NCI-H226 (cell line): Measurements from ENCODE around the gene CNTN5.
"Not testable (repeated sequence)": the region's sequence is repeated elsewhere in the genome, so short reads cannot be mapped to it uniquely, and the experiment has no call there.

ENCODE experiments used
- DNase-seq: peaks from one replicate; pipeline ENCODE4 v3.0.0-alpha.2; 2015

Gene CNTN5

DNA sequence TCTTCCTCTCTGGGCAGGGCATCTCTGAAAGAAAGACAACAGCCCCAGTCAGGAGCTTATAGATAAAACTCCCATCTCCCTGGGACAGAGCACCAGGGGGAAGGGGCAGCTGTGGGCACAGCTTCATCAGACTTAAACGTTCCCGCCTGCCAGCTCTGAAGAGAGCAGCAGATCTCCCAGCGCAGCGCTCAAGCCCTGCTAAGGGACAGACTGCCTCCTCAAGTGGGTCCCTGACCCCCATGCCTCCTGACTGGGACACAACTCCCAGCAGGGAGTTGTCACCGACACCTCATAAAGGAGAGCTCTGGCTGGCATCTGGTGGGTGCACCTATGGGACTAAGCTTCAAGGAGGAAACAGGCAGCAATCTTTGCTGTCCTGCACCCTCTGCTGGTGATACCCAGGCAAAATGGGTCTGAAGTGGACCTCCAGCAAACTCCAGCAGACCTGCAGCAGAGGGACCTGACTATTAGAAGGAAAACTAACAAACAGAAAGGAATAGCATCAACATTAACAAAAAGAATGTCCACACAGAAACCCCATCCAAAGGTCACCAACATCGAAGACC, 1236.6 kb downstream of the CNTN5 start:
- not testable (repeated sequence) for DNase-seq

DNA sequence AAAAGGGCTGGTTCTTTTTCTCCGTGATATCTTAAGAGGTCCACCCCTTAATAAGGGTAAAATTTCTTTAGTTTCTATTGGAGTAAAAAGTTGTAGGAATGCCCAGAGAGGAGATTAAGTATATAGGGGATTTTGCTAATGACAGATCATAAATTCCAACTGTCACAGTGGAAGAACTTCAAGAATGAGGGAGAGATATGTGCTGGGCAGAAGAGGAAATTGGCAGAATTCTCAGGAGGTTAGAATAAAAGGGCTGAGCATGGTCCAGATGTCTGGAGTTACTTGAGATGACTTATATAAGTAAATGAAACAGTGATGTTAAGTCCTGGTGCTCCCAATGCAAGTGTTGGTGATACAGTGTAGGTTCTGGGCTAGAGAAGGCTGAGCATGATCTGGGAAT, 1248.8 kb downstream of the CNTN5 start:
- peak; percentile 74 for DNase-seq

DNA sequence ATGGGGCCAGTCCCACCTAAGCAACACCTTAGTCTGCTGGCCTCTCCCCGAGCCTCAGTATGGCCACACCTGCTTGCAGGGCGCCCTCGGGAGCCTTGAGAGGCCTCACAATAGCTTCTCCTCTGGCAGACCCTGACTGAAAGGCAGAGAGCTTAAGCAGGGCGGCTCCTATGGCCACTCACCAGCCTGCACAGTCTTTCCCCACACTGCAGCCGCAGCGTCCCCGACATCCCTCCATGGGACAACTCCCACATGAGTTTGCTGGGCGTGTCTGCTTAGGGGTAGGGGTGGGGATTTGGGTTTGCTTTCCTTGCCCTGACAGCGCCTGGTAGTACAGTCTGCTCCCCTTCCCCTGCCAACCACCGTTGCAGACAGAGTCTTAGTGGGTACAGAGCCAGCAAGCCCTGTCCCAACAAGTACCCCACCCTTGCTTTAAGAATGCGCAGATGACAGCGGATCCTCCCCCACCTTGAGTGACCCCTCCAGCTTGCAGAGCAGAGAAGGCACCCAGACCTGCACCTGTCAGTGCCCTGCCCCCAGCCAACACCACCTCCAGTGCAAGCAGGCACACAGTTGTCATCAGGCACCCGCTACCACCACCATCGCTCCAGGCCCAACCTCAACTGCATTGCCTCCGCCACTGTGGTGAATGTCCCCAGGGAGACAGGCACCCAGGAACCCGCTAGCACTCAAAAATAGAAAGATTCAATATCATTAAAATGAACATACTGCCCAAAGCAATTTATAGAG, 1252.5 kb downstream of the CNTN5 start:
- no peak for DNase-seq

DNA sequence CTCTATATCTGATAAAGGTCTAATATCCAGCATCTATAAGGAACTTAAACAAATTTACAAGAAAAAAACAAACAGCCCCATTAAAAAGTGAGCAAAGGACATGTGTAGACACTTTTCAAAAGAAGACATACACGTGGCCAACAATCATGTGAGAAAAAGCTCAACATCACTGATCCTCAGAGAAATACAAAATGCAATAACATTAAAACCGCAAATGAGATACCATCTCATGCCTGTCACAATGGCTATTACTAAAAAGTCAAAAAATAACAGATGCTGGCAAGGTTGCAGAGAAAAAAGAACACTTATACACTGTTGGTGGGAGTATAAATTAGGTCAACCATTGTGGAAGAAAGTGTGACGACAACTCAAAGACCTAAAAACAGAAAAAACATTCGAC, 1253.7 kb downstream of the CNTN5 start:
- DNase-seq, result not testable (repeated sequence)

DNA sequence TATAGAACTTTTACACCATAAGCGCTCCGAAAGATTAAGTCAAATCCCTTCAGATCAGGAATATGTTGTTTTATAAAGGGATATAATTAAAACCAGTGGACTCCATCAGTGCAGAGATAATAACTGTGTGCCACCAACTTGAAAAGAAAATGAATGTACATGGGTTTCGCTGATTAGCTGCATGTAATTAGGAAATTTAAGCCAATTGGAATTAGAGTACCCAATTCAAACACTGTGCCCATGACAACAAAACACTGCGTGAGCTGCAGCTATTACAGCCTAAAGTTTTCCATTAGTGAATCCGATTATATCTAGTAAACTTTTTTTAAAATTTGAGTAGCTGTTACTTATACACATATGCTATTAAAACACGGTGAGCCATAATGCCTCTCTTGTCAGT, 1274.0 kb downstream of the CNTN5 start:
- DNase-seq, result no peak

DNA sequence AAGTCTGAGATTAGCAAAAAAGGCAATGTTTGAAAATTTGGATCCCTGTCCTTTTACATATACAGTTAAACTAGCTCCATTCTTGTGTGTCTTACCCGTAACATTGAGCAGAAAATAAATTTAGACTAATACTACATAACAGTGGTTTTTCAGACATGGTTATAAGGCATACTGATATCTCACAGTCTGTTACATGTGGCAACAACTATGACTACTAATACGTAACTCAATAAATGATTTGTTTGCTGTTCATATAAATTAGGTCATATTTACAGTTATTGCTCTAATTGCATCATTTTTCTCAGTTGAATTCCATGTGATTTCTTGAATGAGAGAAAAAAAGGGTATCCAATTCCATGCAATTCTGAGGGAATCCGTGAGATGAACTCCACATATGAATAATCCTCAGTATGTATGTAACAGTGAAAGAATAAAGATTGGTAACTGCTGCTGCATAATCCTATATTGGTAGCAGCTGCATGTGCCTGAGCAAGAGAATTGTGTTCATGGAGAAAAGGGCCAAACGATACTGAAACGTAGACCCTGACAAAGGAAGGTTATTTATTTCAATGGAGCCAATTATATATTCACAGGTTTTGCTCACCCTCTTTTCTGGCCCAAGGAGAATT, 1275.4 kb downstream of the CNTN5 start:
- no peak for DNase-seq

DNA sequence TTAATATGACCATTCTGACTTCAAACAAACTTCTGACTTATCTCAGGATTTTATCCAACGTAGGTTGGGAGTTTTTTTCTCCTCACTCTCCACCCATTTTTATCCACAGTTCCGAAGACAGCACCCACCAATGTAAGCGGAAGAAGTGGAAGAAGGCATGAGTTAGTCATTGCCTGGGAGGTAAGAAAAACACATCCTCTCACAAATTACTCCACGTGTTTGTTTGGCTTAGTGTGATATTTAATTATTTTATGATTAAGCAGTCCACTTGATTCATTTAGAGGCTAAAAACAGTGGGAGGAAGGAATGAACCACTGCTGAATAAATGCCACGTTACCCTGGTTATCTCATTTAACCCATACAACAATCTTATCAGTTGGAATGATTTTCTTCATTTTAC, 1276.8 kb downstream of the CNTN5 start:
- no peak for DNase-seq

DNA sequence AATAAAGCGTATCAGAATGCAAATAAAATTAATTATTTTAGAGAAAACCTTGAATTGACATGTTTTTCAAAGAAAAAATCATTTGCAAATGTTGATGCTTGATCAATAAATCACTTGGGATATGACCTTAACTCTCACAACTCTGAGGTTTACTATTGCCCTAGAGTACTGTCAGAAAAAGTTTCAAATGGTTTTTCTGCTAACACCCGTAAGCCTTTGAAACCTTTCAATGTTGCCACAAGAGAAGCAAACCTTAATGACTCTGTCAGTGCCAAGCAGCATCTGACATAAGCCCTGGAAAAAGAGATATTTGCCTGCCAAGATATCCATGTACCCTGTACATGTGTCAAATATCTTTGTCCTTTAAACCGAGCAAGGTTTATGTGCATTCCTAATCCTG, 1282.1 kb downstream of the CNTN5 start:
- no peak for DNase-seq

DNA sequence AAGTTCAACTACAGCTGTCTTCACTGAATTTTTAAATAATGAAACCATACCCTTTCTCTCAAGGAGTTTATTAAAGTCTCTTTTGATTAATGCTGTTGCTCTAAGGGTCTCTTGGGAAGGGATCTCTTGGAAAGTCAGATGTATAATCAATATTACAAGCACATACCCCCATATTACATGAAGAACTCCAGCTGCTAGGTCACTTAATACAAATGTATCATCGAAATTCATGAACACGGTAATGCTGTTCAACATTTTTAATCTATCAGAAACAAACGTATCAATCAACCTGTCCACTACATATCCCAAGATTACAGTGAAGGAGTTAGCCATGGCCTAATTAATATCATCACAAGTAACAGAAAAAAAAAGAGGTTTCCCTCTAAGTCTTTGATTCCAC, 1283.1 kb downstream of the CNTN5 start:
- DNase-seq, result no peak

DNA sequence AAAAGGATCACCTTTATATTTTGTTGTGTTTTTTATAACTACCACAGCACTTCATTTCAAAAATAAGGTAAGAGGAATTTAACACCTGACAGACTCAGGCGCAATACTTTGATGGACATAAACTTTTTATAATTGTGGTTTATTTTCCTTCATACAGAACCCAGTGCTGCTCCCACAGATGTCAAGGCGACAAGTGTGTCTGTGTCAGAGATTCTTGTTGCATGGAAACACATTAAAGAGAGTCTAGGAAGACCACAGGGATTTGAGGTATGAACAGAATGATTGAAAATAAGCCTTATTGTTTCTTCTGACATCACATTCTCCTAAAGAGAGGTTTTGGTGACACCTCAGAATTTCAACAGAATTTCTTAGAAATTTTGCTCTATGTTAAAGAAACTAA, 1287.5 kb downstream of the CNTN5 start:
- DNase-seq, result no peak

DNA sequence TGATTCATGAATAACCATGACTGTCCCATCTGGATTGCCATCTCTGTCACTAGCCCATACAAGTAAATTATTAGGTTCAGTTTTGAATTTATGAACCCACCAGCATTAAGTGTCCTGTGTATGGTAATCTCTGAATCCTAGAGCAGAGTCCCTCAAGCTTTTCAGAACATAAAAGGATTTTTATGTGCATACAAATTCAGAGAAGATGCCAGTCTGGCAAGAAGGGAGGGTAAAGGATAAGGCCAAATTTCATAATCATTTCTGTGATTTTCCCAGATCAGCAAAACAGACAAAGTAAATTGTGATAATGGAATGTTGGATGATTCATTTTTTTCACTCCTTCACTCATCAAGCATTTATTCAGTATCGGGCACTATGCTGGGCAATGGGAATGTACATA, 1295.2 kb downstream of the CNTN5 start:
- peak; percentile 16 for DNase-seq

DNA sequence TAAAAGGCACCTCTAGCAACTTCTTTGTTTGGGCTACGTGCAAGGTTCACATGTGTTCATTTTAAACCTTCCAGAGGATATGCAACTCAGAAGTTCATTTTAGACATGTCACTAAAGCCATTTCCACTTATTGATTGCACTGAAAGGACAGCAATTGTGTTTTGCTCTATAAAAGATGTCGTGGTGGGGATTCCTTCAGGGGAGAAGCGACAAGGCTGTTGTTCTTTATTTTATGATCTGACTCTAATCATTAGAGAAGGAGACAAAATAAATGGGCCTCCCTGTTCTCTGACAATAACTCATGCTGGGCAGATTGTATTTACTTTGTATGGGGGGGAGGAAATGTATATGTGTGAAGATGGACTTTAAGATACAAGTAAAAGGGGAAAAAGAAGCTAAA, 1296.2 kb downstream of the CNTN5 start:
- DNase-seq, result no peak

DNA sequence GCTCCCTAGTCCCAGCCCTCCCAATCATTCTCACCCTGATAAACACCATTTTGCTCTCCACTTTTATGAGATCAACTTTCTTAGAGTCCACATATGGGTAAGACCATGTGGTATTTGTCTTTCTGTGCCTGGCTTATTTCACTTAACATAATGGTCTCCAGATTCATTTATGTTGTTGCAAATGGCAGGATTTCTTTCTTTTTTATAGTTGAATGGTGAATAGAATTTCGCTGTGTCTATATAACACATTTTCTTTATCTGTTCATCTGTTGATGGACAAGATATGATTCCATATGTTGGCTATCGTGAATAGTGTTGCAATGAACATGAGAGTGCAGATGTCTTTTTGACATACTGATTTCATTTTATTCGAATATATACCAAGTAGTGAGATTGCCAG, 1298.9 kb downstream of the CNTN5 start:
- DNase-seq, result no peak

DNA sequence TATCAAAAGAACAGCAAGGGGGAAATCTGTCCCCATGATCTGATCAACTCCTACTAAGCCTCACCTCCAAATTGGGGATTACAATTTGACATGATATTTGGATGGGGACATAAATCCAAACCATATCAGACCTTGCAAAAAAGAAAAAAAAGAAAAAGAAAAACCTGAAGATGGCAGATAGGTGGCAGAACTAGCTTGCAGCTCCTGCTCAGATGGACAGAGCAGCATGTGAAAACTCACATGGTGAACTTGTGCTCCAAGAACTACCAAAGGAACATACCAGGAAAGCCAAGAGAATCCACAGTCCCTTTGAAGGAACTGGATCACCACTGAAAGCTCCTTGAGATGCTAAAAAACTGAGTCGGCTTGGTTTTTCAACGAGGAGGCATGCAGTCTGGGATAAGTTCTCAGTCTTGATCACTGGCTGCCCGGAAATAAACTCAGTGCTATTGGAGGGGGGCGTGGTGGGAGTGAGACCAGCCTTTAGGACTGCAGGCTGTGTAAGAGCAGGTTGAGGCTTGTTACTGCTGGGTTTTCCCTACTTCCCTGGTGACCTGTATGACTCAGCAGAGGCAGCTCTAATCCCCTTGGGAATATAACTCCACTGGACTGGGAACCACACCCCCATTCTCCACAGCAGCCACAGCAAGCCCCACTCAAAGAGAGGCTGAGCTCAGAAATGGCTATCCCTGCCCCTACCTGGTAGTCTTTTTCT, 1308.0 kb downstream of the CNTN5 start:
- DNase-seq, result peak; percentile 50

DNA sequence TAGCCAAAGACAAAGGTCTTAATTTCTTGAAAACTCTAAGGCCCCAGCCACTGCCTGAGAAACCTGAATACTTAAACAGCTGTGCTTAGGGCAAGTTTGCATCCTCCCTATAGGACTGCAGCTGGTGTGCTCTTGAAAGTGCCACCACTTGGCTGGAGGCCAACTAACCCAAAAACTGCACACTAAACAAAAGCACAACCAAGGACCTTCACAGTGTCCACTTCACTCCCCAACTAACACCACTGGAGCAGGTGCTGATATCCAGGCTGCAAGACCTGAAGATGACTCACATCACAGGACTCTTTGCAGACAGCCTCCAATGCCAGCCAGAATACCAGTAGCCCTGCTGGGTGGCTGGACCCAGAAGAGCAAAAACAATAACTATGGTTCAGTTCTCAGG, 1308.6 kb downstream of the CNTN5 start:
- no peak for DNase-seq

DNA sequence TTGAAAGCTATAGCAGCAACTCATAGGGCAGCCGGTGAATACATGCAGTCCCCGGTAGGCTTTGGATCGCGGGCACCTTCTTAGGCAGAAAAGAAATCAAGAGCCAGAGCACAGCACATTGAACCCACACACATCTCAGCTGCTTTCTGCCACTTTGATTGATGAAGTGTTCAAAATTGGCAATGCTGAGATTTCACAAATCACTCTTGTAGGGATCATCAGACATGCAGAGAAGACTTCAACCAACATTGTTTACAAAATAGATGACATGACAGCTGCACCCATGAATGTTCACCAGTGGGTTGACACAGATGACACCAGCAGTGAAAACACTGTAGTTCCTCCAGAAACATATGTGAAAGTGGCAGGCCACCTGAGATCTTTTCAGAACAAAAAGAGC, 1316.1 kb downstream of the CNTN5 start:
- DNase-seq, result no peak

DNA sequence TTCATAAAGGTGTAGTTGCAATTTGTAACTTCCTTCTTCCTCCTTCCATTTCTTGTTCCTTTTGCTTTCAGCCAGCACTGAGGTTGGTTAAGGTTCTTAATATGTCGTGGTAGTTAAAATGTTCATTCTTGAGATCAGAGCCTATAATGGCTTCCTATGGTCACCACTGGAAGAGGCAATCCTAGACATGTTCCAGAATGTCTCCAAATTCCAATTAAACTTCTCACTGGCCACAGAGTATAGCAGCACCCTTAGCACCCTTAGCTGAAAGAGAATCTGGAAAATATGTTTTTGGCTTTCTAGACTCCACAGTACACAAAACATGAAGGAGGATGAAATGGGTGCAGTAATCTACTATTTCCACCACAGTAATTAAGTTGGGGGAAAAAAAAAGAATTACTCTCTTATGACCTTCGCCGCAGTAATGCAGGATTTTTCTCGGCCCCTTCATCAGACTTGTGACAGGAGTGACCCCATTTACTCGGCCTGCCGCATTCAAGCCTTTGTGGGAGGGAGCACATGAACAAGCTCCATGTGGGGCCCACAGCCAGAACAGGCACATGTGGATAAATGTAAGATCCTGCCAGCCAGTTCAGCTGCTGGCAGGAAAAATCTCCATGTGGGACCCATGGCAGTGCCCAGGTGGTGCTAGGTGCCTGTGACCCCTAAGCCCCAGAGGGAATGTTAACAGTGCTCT, 1317.5 kb downstream of the CNTN5 start:
- DNase-seq, result no peak

DNA sequence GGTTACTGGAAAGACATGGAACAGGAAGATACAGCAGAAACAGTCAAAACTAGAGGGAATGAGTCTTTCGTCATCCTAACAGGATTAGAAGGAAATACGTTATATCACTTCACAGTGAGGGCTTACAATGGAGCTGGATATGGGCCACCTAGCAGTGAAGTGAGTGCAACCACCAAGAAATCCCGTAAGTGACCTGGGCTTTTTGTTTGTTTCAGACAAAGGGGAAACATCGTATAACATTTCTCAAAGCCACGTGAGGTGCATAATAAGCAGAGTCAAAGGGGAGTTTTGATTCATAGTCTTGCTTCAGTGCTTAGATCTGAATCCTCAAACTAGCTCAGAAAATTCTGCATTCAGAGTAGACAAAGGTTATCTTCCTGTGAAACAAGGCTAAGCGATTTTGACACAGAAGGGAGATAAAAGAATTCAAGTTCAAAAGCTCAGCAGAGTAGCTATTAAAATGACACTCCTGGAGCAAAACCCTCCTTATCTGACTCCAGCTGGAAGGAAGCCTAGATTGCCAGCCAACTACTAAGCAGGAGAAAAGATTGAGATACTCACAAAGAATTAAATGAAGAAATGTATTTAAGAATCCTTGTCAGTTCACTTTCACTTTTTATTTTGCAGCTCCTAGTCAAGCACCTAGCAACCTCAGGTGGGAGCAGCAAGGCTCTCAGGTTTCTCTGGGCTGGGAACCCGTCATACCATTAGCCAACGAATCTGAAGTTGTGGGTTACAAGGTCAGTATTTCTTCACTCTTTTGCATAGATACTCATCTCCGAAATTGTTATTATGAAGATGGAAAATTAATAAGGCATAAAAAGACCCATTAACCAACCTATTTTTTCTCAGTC, 1319.9 kb downstream of the CNTN5 start:
- DNase-seq, result peak; percentile 80

DNA sequence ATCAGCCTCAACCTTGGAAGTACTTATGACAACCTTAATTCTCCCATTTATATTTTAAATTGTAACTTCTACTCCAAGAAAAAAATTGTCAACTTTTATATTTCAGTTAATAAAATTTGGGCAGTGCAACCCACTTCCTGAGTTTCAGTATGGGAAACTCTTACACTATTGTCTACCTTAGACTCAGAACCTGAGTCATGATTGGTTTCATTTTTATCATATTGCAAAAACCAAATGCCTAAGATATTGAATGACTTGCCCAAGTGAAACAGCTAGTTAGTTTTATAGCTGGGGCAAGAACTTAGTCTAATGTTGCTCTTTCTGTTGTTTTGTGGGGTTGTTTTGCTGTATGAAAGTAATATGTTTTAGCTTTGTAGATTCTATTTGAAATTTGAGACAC, 1332.3 kb downstream of the CNTN5 start:
- DNase-seq, result no peak

DNA sequence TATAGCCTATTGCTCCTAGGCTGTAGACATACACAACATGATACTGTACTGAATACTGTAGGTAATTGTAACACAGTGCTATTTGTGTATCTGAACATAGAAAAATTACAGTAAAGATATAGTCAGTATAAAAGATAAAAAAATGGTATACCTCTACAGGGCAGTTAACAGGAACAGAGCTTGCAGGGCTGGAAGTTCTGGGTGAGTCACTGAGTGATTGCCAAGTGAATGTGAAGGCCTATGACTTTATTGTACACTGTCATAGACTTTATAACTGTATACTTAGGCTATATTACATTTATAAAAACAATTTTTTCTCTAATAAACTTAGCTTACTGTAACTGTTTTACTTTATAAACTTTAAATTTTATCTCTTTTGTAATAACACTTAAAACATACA, 1334.0 kb downstream of the CNTN5 start:
- DNase-seq, result peak; percentile 30

DNA sequence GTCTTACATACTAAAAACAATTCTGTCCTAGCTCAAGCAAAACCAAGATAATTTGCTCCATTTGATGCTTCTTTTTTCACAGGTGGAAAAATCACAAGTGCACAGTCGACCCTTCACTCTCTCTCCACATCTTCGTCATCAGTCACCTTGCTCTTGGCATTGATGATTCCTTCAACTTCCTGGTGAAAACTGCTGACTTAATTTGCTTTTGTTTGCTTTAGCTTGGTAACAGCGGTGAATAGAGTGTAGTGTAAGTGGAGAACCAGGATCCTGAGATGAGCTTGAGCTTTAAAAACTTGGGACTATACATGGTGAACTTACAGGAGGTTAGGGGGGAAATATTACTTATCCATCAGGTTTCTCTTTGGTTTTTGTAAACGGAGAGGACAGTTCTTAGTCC, 1335.3 kb downstream of the CNTN5 start:
- no peak for DNase-seq

DNA sequence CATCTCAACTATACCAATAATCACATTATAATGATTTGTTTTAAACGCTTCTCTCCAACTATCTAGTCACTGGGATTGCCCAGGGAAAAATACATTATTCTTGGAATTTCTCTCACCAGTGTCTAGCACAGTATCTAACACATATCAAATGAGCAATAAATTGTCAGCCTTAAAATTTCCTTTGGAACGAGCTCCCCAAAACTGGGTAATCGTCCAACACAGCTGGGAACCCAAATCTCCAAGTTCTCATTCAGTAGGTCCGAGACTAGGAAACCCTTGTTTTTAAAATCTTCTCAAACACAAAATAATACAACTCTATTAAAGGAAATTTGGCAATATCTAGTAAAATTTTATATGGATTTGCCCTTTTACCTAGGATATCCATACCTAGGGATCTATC, 1338.5 kb downstream of the CNTN5 start:
- no peak for DNase-seq
